ENCODE data around the gene DEFB114.

DNA sequence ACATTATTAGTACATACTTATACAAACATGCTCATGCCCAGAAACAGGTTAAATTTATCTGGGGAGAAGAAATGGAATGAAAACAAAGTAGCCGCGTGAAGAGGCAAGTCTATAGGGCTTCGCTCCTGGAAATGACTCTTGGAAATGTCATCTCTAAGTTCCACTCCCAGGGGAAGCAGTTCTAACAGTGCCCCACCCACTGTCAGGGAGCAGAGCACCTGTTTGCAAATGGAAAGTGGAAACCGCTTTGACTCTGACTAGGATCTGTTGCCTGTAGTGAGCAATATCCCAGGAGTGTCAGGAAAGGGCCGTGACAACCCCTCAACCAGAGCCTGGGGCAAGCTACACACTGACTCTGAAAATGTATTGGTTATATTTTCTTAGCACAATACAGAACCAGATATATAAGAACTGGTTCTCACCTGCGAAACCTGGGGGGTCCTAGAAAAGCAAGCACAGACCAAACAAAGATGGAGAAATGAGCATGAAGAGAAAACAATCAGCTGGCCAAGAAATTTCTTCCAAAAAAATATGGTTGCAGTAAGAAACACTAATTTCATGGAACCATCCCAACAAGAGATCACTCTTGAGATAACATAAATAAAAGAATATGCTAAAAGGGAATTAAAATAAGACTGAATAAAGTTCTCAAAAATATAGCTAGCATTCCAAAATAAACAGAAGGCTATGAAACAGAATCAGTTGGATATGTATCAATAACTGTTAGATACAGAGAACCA, 50.2 kb downstream of the DEFB114 start:
- no peak for TF ChIP-seq CTCF (IDR thresholded peaks at IDR 0.05; ENCODE audit: low read depth, low read length, poor library complexity, severe bottlenecking)
- no peak for TF ChIP-seq EZH2phosphoT487 (IDR thresholded peaks at IDR 0.05; ENCODE audit: borderline replicate concordance, low read length)
